ENCODE data around the gene CAMK2B. TPM values are rescaled to one million over a fixed set of nuclear protein-coding genes. Genes with fewer than 3 reads are reported as not detected.
A peak's percentile ranks its signal among the peaks of the same experiment; 100 is the strongest.

CAMK2B gene
- total RNA-seq: 9.3 and 12.2 TPM in 2 replicates
- long read RNA-seq, transcript CAMK2B-207 (19 exons, 1,895 nt): major isoform, 11 of 17 reads
- long read RNA-seq, partial matches to known transcripts: 1 of 17 reads
- long read RNA-seq, other reads (novel, unspliced or antisense): 5 of 17 reads

GRCh38 chr7:44325201-44325671, at the start of gene CAMK2B:
CAMK2B (minus strand) TSS chr7:44325594; CDS start chr7:44325421, 173 bp downstream.
- no peak for TF ChIP-seq CTCF (IDR thresholded peaks at IDR 0.05; ENCODE audit: unreplicated experiment)
- Mint-ChIP-seq H3K4me1 (ENCODE audit: low read depth) (peaks cover 23% of the 10 kb centered on the region), H3K27ac (peak within 1 kb of the TSS; percentile 46), H3K36me3 (ENCODE audit: insufficient read depth) (no peaks in the 10 kb centered on the region), H3K27me3 (peaks cover 57% of the 10 kb centered on the region), H3K9me3 (ENCODE audit: low read depth) (no peaks in the 10 kb centered on the region), H3K4me3 (ENCODE audit: low read depth) (peak within 1 kb of the TSS; percentile 95)
- DNase-seq (ENCODE audit: low spot score, unreplicated experiment): no peak

GRCh38 chr7:44374007-44374763, 48.8 kb upstream of the CAMK2B start:
- no peaks in the 10 kb centered on the region for H3K36me3 Mint-ChIP-seq (ENCODE audit: insufficient read depth)
- H3K4me3 Mint-ChIP-seq (ENCODE audit: low read depth): no peak overlapping the region
- no peaks in the 10 kb centered on the region for H3K4me1 Mint-ChIP-seq (ENCODE audit: low read depth)
- no peak overlapping the region for H3K27ac Mint-ChIP-seq
- no peak for DNase-seq (ENCODE audit: low spot score, unreplicated experiment)
- H3K9me3 Mint-ChIP-seq (ENCODE audit: low read depth): no peaks in the 10 kb centered on the region
- H3K27me3 Mint-ChIP-seq: peaks cover 36% of the 10 kb centered on the region
- TF ChIP-seq CTCF (IDR thresholded peaks at IDR 0.05; ENCODE audit: unreplicated experiment): no peak

- peaks cover 39% of the 10 kb centered on the region for H3K27me3 Mint-ChIP-seq
- no peaks in the 10 kb centered on the region for H3K36me3 Mint-ChIP-seq (ENCODE audit: insufficient read depth)
- no peaks in the 10 kb centered on the region for H3K9me3 Mint-ChIP-seq (ENCODE audit: low read depth)
- DNase-seq (ENCODE audit: low spot score, unreplicated experiment): no peak
- H3K27ac Mint-ChIP-seq: no peak overlapping the region
- H3K4me3 Mint-ChIP-seq (ENCODE audit: low read depth): no peak overlapping the region
- no peaks in the 10 kb centered on the region for H3K4me1 Mint-ChIP-seq (ENCODE audit: low read depth)
- TF ChIP-seq CTCF (IDR thresholded peaks at IDR 0.05; ENCODE audit: unreplicated experiment): no peak
Measured at GRCh38 chr7:44373418-44373740, 48.0 kb upstream of the CAMK2B start.

- DNase-seq (ENCODE audit: low spot score, unreplicated experiment): no peak
- H3K9me3 Mint-ChIP-seq (ENCODE audit: low read depth): no peaks in the 10 kb centered on the region
- no peak for TF ChIP-seq CTCF (IDR thresholded peaks at IDR 0.05; ENCODE audit: unreplicated experiment)
- no peak overlapping the region for H3K4me3 Mint-ChIP-seq (ENCODE audit: low read depth)
- H3K27me3 Mint-ChIP-seq: peaks cover 39% of the 10 kb centered on the region
- no peak overlapping the region for H3K27ac Mint-ChIP-seq
- H3K36me3 Mint-ChIP-seq (ENCODE audit: insufficient read depth): no peaks in the 10 kb centered on the region
- no peaks in the 10 kb centered on the region for H3K4me1 Mint-ChIP-seq (ENCODE audit: low read depth)
Measured at GRCh38 chr7:44372560-44373417, 47.4 kb upstream of the CAMK2B start.

- no peaks in the 10 kb centered on the region for H3K9me3 Mint-ChIP-seq (ENCODE audit: low read depth)
- no peak for TF ChIP-seq CTCF (IDR thresholded peaks at IDR 0.05; ENCODE audit: unreplicated experiment)
- peaks cover 36% of the 10 kb centered on the region for H3K27me3 Mint-ChIP-seq
Measured at GRCh38 chr7:44368885-44369284, 43.5 kb upstream of the CAMK2B start.

More at GRCh38 chr7:44368885-44369284, 43.5 kb upstream of the CAMK2B start:
- H3K4me1 Mint-ChIP-seq (ENCODE audit: low read depth): no peaks in the 10 kb centered on the region
- no peak for DNase-seq (ENCODE audit: low spot score, unreplicated experiment)
- no peaks in the 10 kb centered on the region for H3K36me3 Mint-ChIP-seq (ENCODE audit: insufficient read depth)
- no peak overlapping the region for H3K27ac Mint-ChIP-seq
- H3K4me3 Mint-ChIP-seq (ENCODE audit: low read depth): no peak overlapping the region

All from progenitor cell of endocrine pancreas (in vitro differentiated cells).